OCI-LY7 (cell line): ENCODE data around the gene SNRPA1. TPM values are rescaled to one million over a fixed set of nuclear protein-coding genes. Genes with fewer than 3 reads are reported as not detected.
A peak's percentile ranks its signal among the peaks of the same experiment; 100 is the strongest.

Experiments used
- BruUV-seq: library from RNA; stranded (reverse); fragments of 400-500 nt; replicated peaks from 2 replicates; lab custom pipeline; 2021; lab: Mats Ljungman, UMichigan
- CTCF ChIA-PET: fragments of 300-600 bp; sonication (Branson Sonifier 250); formaldehyde crosslinking; loops from one replicate; lab custom pipeline; 2022; ENCODE audit warnings: antibody characterized with exemption; ENCODE audit not compliant: unreplicated experiment; lab: Charles Lee
- POLR2A ChIA-PET: fragments of 300-600 bp; sonication (Branson Sonifier 250); formaldehyde crosslinking; loops from one replicate; lab custom pipeline; 2022; ENCODE audit warnings: antibody characterized with exemption; lab: Charles Lee
- DNase-seq: peaks from one replicate; pipeline ENCODE4 v3.0.0-alpha.2; 2015; ENCODE audit warnings: low spot score
- H2AFZ ChIP-seq: fragments of 200-600 bp; sonication (generic), shearing (Covaris generic); 2 replicates; pipeline ENCODE4 v1.6.1; 2014; ENCODE audit warnings: mild to moderate bottlenecking, antibody characterized with exemption, low read length, moderate library complexity
- H3K27ac ChIP-seq: fragments of 200-600 bp; sonication (generic); 2 replicates; pipeline ENCODE4 v1.5.1; 2014; ENCODE audit warnings: mixed run types, low read depth, mild to moderate bottlenecking, moderate library complexity, low read length, inconsistent platforms; ENCODE audit not compliant: poor library complexity, severe bottlenecking
- H3K36me3 ChIP-seq: fragments of 200-600 bp; sonication (generic); 2 replicates; pipeline ENCODE4 v1.6.1; 2014; ENCODE audit warnings: mild to moderate bottlenecking, antibody characterized with exemption, low read length, moderate library complexity, mixed read lengths; ENCODE audit not compliant: insufficient read depth
- H3K4me1 ChIP-seq: fragments of 200-600 bp; sonication (generic); 2 replicates; pipeline ENCODE4 v1.5.1; 2014; ENCODE audit warnings: mild to moderate bottlenecking, low read length; ENCODE audit not compliant: insufficient read depth, poor library complexity, severe bottlenecking
- H3K4me2 ChIP-seq: fragments of 200-600 bp; sonication (generic); 2 replicates; pipeline ENCODE4 v1.6.1; 2014; ENCODE audit warnings: mild to moderate bottlenecking, low read length
- H3K4me3 ChIP-seq: fragments of 200-600 bp; sonication (generic); 2 replicates; pipeline ENCODE4 v1.5.1; 2014; ENCODE audit warnings: mild to moderate bottlenecking, low read depth, low read length; ENCODE audit not compliant: poor library complexity, severe bottlenecking
- H3K79me2 ChIP-seq: fragments of 200-600 bp; sonication (generic); 2 replicates; pipeline ENCODE4 v1.6.1; 2016; ENCODE audit warnings: low read depth, mild to moderate bottlenecking, low read length, moderate library complexity, mixed read lengths; ENCODE audit not compliant: insufficient read depth
- H3K9me2 ChIP-seq: fragments of 200-600 bp; sonication (generic); 2 replicates; pipeline ENCODE4 v1.6.1; 2016; ENCODE audit warnings: mild to moderate bottlenecking, low read length, mixed read lengths; ENCODE audit not compliant: insufficient read depth
- H3K9me3 ChIP-seq: fragments of 200-600 bp; sonication (generic); 2 replicates; pipeline ENCODE4 v1.6.1; 2014; ENCODE audit warnings: mild to moderate bottlenecking, mixed run types, low read length, mixed read lengths
- H4K20me1 ChIP-seq: fragments of 200-600 bp; sonication (generic); 2 replicates; pipeline ENCODE4 v1.6.1; 2014; ENCODE audit warnings: mild to moderate bottlenecking, antibody characterized with exemption, low read length, moderate library complexity, mixed read lengths; ENCODE audit not compliant: insufficient read depth
- CTCF ChIP-seq: fragments of 200-600 bp; sonication (generic); conservative IDR thresholded peaks from 2 replicates; pipeline ENCODE4 v1.5.1; 2014; ENCODE audit warnings: mild to moderate bottlenecking, antibody characterized with exemption, low read length, moderate library complexity, mixed read lengths
- EZH2phosphoT487 ChIP-seq: fragments of 200-600 bp; sonication (generic); IDR thresholded peaks from 2 replicates; pipeline ENCODE4 v1.6.1; 2018; ENCODE audit warnings: low read depth, borderline replicate concordance, mild to moderate bottlenecking, mixed run types, antibody characterized with exemption, low read length, moderate library complexity, mixed read lengths
- intact Hi-C: fragments of 100-400 bp; cut with micrococcal nuclease; formaldehyde crosslinking; loops from one replicate; pipeline ENCODE4 v1.10.0; 2022; ENCODE audit not compliant: unreplicated experiment
- total RNA-seq, 2 experiments: library from RNA; depleted of rRNA in 1 of 2; stranded (reverse); fragments of >200 nt in 1 of 2; shearing (Covaris generic) in 1 of 2; gene quantifications; 2 replicates each; pipeline ENCODE4 v1.2.3, GENCODE V29; 2014 to 2022

Gene SNRPA1
- total RNA-seq, 2 experiments from 2014 or later, result 54.3 to 176 TPM

- CTCF ChIA-PET, result no interaction called here
- Histone ChIP-seq H2AFZ (no peak overlapping the region), H3K9me3 (no peaks in the 10 kb centered on the region), H3K4me1 (peaks cover 14% of the 10 kb centered on the region), H3K79me2 (peaks cover 17% of the 10 kb centered on the region; the same call in 1 of the 2 replicates), H3K36me3 (peaks cover 69% of the 10 kb centered on the region), H3K4me3 (no peak overlapping the region), H3K27ac (no peak overlapping the region), H4K20me1 (no peaks in the 10 kb centered on the region; the same call in 1 of the 2 replicates), H3K9me2 (no peaks in the 10 kb centered on the region), H3K4me2 (no peak overlapping the region)
- TF ChIP-seq CTCF (no peak), EZH2phosphoT487 (no peak)
- no peak for DNase-seq
- POLR2A ChIA-PET, result no interaction called here
- intact Hi-C loops, result no loop called here
- no TSS peak for BruUV-seq
Measured at GRCh38 chr15:101280007-101280406, 15.0 kb downstream of the SNRPA1 start.

DNA sequence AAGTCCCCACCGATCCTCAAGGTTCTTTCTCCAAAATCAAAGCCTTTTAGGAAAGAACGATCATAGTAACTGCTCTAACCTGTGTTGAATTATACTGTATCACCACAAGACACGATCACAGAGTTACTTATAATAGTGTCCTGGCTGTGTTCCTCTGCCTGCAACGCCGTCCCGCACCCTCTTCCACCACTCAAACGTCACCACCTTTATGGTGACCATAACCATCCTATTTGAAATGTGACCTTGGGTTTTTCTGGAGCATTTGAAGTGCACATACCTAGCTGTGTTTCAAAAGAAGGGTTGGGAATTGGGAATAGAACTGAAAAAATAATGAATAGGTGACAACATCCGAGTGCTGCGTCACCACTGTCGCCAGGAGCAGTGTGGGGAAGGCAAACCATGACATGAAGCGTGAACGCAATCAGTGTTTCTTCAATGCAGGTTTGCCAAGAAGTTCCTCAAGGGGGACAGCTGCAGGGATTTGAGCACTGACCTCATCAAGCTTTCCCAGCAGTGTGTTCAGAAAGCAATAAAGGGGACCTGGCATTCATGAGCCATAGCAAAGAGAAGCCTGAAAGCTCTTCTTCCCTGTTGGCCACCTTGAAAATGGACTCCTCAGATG is 17.0 kb downstream of the SNRPA1 start:
- H3K79me2 ChIP-seq, result peaks cover 17% of the 10 kb centered on the region; the same call in 1 of the 2 replicates
- intact Hi-C loops, result loop anchor here (2.0 kb wide), 1 partner anchor 15 kb away; no protein-coding TSS in a partner anchor
- H3K9me3 ChIP-seq, result no peaks in the 10 kb centered on the region
- peak overlapping the region; percentile 98 for H3K4me3 ChIP-seq
- no peak overlapping the region for H3K27ac ChIP-seq
- H3K9me2 ChIP-seq, result no peaks in the 10 kb centered on the region
- no peak for DNase-seq
- no TSS peak for BruUV-seq
- H3K4me1 ChIP-seq, result peaks cover 14% of the 10 kb centered on the region
- peak overlapping the region; percentile 62 for H3K4me2 ChIP-seq
- ChIA-PET CTCF (no interaction called here), POLR2A (interaction anchor here (1.4 kb wide), 1 partner anchor 16 kb away, joined by 12 read pairs; the partner anchor contains the start of gene SNRPA1)
- H4K20me1 ChIP-seq, result no peaks in the 10 kb centered on the region; the same call in 1 of the 2 replicates
- TF ChIP-seq EZH2phosphoT487, result no peak
- TF ChIP-seq CTCF, result no peak
- peak overlapping the region; percentile 35; the same call in 1 of the 2 replicates for H2AFZ ChIP-seq
- peaks cover 69% of the 10 kb centered on the region for H3K36me3 ChIP-seq
